NCI-H345 (cell line): Measurements from ENCODE around the gene FAM131A.
"Not testable (repeated sequence)": the region's sequence is repeated elsewhere in the genome, so short reads cannot be mapped to it uniquely, and the experiment has no call there.

ENCODE experiments used
- DNase-seq: peaks from one replicate; lab custom pipeline; 2025; lab: John Stamatoyannopoulos, UW

The FAM131A gene

GRCh38 chr3:184339451-184340135 is 2.2 kb downstream of the FAM131A start:
- DNase-seq, result not testable (repeated sequence)

GRCh38 chr3:184341925-184342324 is 4.5 kb downstream of the FAM131A start:
- no peak for DNase-seq

GRCh38 chr3:184343200-184343876 is 5.9 kb downstream of the FAM131A start:
- DNase-seq, result no peak

- no peak for DNase-seq
Measured at GRCh38 chr3:184344579-184345316, 7.3 kb downstream of the FAM131A start.

GRCh38 chr3:184345317-184346144 is 8.1 kb downstream of the FAM131A start:
- peak; percentile 79 for DNase-seq

- DNase-seq, result no peak
Measured at GRCh38 chr3:184346480-184347190, 9.2 kb downstream of the FAM131A start.

- DNase-seq, result no peak
Measured at GRCh38 chr3:184347321-184348056, 10.1 kb downstream of the FAM131A start.

- no peak for DNase-seq
Measured at GRCh38 chr3:184348057-184348382, 10.6 kb downstream of the FAM131A start.

GRCh38 chr3:184349563-184350470 is 12.4 kb downstream of the FAM131A start:
- DNase-seq, result no peak

- DNase-seq, result no peak
Measured at GRCh38 chr3:184350618-184351017, 13.2 kb downstream of the FAM131A start.

GRCh38 chr3:184351511-184352148 is 14.2 kb downstream of the FAM131A start:
- DNase-seq, result no peak

GRCh38 chr3:184352149-184352785 is 14.9 kb downstream of the FAM131A start:
- DNase-seq, result no peak

GRCh38 chr3:184352897-184353545 is 15.6 kb downstream of the FAM131A start:
- no peak for DNase-seq

- no peak for DNase-seq
Measured at GRCh38 chr3:184353546-184353941, 16.1 kb downstream of the FAM131A start.

GRCh38 chr3:184354121-184354728 is 16.8 kb downstream of the FAM131A start:
- DNase-seq, result peak; percentile 48

- DNase-seq, result no peak
Measured at GRCh38 chr3:184354754-184355153, 17.4 kb downstream of the FAM131A start.

GRCh38 chr3:184355261-184356040 is 18.1 kb downstream of the FAM131A start:
- no peak for DNase-seq
